Mucosa of descending colon (tissue), 3 donors: ENCODE measurements around the gene ASB6. TPM values are rescaled to one million over a fixed set of nuclear protein-coding genes. Genes with fewer than 3 reads are reported as not detected.

Experiments used
- ATAC-seq: fragments of 200-7000 bp; cut with Tn5 transposase; one replicate; pipeline ENCODE4 v1.9.1; 2020; ENCODE audit warnings: mild to moderate bottlenecking, moderate library complexity
- DNase-seq, 3 donors: peaks; one replicate each; pipeline ENCODE4 v3.0.0-alpha.2; 2020
- H3K36me3 ChIP-seq: fragments of 200-600 bp; one replicate; pipeline ENCODE4 v1.8.0; 2021; ENCODE audit warnings: low read depth, mild to moderate bottlenecking
- H3K4me1 ChIP-seq: fragments of 200-600 bp; one replicate; pipeline ENCODE4 v1.8.0; 2021; ENCODE audit warnings: low read depth, mild to moderate bottlenecking
- H3K4me3 ChIP-seq: fragments of 200-600 bp; one replicate; pipeline ENCODE4 v1.8.0; 2021; ENCODE audit warnings: mild to moderate bottlenecking
- H3K9me3 ChIP-seq: fragments of 200-600 bp; one replicate; pipeline ENCODE4 v1.8.0; 2021; ENCODE audit warnings: mild to moderate bottlenecking
- CTCF ChIP-seq: fragments of 200-600 bp; IDR thresholded peaks from one replicate; pipeline ENCODE4 v1.8.0; 2022; ENCODE audit warnings: antibody characterized with exemption, mild to moderate bottlenecking
- intact Hi-C, 2 donors: fragments of 100-400 bp; cut with DNase I in 1 of 2; cut with micrococcal nuclease in 1 of 2; formaldehyde crosslinking; loops; one replicate each; pipeline versions ENCODE4 v1.11.0 to v1.11.1; 2022; cut with DNase I, micrococcal nuclease
- total RNA-seq, 3 donors: library from RNA; stranded (reverse); fragmentation: NEBNext Ultra II Directional in 2 of 3; extraction: Animal tissue kit (Norgen Biotek cat#: 25700) in 2 of 3; gene quantifications; one replicate each; pipeline versions ENCODE4 v1.2.1 to v1.2.4, GENCODE V29; 2021 to 2023
- donor health status: DM: no; HTN: no; CAD: no; lungs with moderate emphysema.
- donor health status: DM: no; HTN: no; CAD: no.
- donor health status: DM: no; HTN: yes; CAD: no.

Gene ASB6
- total RNA-seq, 3 donors from 2014 or later, result 16.1 to 21.3 (median 17.5) TPM

DNA sequence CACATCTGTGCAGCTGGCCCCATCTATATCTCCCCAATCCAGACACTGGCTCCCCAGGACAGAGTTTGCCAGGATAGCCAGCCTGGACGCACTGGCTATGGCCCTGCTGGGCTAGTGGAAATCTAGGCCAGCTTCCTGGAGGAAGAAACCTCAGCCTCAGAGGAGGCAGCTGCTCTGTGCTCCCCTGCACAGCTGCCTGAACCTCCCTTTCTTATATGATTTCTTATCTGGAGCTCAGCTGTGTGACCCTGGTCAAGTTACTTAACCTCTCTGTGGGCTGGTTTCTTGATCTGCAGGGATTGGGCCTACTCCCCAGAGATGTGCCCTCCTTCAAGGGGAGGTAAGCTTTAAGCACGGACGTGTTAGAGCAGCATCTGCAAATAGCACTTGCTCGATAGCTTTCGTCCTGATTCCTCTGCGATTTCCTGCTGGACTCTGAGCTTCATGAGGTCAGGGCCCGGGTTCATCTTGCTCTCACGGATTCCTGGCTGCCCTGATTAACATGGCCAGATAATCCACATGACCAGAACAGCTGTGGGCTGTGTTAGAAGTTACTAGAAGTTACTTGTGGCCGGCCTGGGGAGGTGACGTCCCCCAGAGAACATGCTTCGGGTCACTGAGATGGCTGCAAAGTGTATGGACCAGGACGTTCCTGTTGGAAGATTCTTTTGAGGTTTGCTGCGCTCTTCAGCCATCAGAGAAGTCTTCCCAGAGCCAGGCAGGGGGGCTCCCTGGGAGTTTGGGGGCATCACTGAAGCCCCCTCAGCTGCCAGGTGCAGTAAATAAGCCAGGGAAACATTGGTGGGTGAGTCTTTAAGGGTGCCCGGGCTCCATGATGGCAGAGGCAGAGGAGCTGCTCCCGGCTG lies 35.6 kb downstream of the ASB6 start:
- intact Hi-C loops, result loop anchor here in 1 of 2 donors (10.0 kb wide), 1 partner anchor 122 kb away; no protein-coding TSS in a partner anchor
- no peak for TF ChIP-seq CTCF
- Histone ChIP-seq H3K36me3 (no peaks in the 10 kb centered on the region), H3K4me1 (peaks cover 22% of the 10 kb centered on the region), H3K9me3 (no peaks in the 10 kb centered on the region), H3K4me3 (no peak overlapping the region)
- DNase-seq (peak in 1 of 3 donors; percentile 17), ATAC-seq (no peak)

- ATAC-seq (no peak), DNase-seq (peak in 2 of 3 donors; percentile 34 to 52)
- H3K36me3 ChIP-seq, result no peaks in the 10 kb centered on the region
- H3K9me3 ChIP-seq, result no peaks in the 10 kb centered on the region
- intact Hi-C loops, result loop anchor here in 1 of 2 donors (10.0 kb wide), 1 partner anchor 120 kb away; no protein-coding TSS in a partner anchor
- peaks cover 18% of the 10 kb centered on the region for H3K4me1 ChIP-seq
- TF ChIP-seq CTCF, result no peak
- no peak overlapping the region for H3K4me3 ChIP-seq
These were observed 37.2 kb downstream of the ASB6 start for GRCh38 chr9:129604766-129605163.

DNA sequence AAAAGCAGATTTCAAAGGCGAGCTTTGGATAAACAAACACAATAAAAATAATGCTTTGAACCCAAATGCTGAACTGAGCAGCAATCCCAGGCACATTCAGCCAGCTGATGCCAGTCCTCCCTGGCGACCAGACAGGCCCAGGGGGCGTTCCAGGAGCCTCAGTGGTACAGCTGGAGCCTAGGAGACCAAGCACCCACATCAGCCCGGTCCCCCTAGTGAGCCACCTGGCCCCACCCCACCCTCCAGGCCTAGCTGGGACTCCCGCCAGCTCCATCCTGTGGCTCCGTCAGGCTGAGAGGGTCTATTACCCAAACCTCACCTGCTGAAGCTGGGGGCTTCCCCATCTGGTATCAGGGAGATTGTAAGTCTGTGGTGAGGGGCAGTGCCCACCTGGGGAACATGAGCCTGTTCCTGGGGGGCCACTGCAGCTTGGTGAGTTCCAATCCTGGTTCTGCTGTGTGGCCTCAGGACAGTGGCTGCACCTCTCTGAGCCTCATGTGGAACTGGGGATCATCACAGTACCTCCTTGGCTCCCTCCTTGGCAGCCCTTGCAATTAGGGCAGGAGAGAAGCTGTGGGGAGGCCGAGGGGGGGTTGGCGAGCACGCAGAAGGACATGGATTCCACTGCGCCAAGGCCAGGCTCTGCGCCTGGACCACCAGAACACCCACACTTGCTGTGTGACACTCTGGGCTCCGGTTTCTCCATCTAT lies 37.7 kb downstream of the ASB6 start:
- Histone ChIP-seq H3K4me3 (no peak overlapping the region), H3K4me1 (peaks cover 15% of the 10 kb centered on the region), H3K9me3 (no peaks in the 10 kb centered on the region), H3K36me3 (no peaks in the 10 kb centered on the region)
- intact Hi-C loops, result loop anchor here in 1 of 2 donors (10.0 kb wide), 1 partner anchor 119 kb away; no protein-coding TSS in a partner anchor
- TF ChIP-seq CTCF, result no peak
- ATAC-seq (no peak), DNase-seq (peak in 1 of 3 donors; percentile 38)

GRCh38 chr9:129602598-129603415 lies 39.1 kb downstream of the ASB6 start:
- ATAC-seq, result no peak
- no peaks in the 10 kb centered on the region for H3K36me3 ChIP-seq
- H3K4me1 ChIP-seq, result peaks cover 8% of the 10 kb centered on the region
- TF ChIP-seq CTCF, result no peak
- no peak overlapping the region for H3K4me3 ChIP-seq
- H3K9me3 ChIP-seq, result no peaks in the 10 kb centered on the region
- intact Hi-C loops, result loop anchor here in 1 of 2 donors (10.0 kb wide), 1 partner anchor 118 kb away; no protein-coding TSS in a partner anchor
- peak in 1 of 3 donors; percentile 49 for DNase-seq

DNA sequence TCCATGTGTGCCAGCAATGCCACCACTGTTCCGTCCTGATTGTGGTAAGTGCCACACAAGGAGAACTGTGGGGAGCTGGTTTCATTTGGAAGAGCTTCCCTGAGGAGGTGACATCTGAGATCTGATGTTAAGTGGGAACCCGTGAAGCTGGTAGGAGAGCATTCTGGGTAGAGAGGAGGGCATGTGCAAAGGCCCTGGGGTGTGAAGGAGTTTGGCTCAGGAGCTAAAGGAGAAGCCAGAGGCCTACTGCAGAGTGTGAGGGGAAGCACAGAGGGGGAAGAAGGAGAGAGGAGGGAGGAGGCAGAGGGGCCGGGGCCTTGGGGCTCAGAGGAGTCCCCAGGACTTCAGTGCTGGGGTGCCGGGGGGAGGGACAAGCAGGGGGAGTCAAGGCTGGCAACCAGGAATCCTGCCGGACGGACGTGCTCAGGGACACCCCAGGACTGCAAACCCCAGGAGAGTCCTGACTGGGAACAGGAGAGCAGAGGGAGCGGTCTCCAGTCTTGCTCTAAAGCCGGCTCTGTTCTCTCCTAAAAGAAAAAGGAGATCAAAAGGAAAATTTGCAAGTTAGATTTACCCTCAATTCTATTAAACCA lies 40.8 kb downstream of the ASB6 start:
- intact Hi-C loops, result loop anchor here in 1 of 2 donors (10.0 kb wide), 1 partner anchor 116 kb away; no protein-coding TSS in a partner anchor
- H3K9me3 ChIP-seq, result no peaks in the 10 kb centered on the region

More for the DNA sequence above, 40.8 kb downstream of the ASB6 start:
- Histone ChIP-seq H3K36me3 (no peaks in the 10 kb centered on the region), H3K4me3 (no peak overlapping the region), H3K4me1 (peaks cover 8% of the 10 kb centered on the region)
- no peak for TF ChIP-seq CTCF
- no peak for ATAC-seq
- DNase-seq, result peak in 1 of 3 donors; percentile 43
